DND-41 (cell line): Measurements from ENCODE around the gene TBXAS1.

ENCODE experiments used
- ATAC-seq: fragments of 200-7000 bp; cut with Tn5 transposase; 3 replicates; pipeline ENCODE4 v1.9.1; 2021; ENCODE audit warnings: low read depth; ENCODE audit not compliant: insufficient read depth
- DNase-seq: peaks from one replicate; pipeline ENCODE4 v3.0.0-alpha.2; 2020
- H2AFZ ChIP-seq: 2 replicates; pipeline ENCODE4 v1.6.0; 2012; ENCODE audit warnings: low read depth, low read length
- H3K27ac ChIP-seq: 2 replicates; pipeline ENCODE4 v1.5.1; 2012; ENCODE audit warnings: low read length, inconsistent platforms
- H3K27me3 ChIP-seq: fragments of 200-600 bp; sonication (generic); 2 replicates; pipeline ENCODE4 v1.6.0; 2012; ENCODE audit warnings: low read length, mild to moderate bottlenecking, inconsistent platforms; ENCODE audit not compliant: insufficient read depth, poor library complexity
- H3K36me3 ChIP-seq: 2 replicates; pipeline ENCODE4 v1.5.1; 2012; ENCODE audit warnings: low read length, inconsistent platforms; ENCODE audit not compliant: insufficient read depth
- H3K4me1 ChIP-seq: 2 replicates; pipeline ENCODE4 v1.5.1; 2012; ENCODE audit warnings: mild to moderate bottlenecking, low read length; ENCODE audit not compliant: insufficient read depth
- H3K4me2 ChIP-seq: 2 replicates; pipeline ENCODE4 v1.6.0; 2012; ENCODE audit warnings: mild to moderate bottlenecking, moderate library complexity, low read length, inconsistent platforms; ENCODE audit not compliant: insufficient read depth
- H3K4me3 ChIP-seq, 2 experiments: fragments of 200-600 bp in 1 of 2; shearing (Covaris generic) in 1 of 2; 2 replicates each; pipeline ENCODE4 v1.5.1; 2012 to 2016; ENCODE audit warnings: inconsistent platforms in 2 of 2, low read length in 2 of 2, mild to moderate bottlenecking in 2 of 2, low read depth in 1 of 2, moderate library complexity in 1 of 2
- H3K79me2 ChIP-seq: 2 replicates; pipeline ENCODE4 v1.6.0; 2012; ENCODE audit warnings: low read length, inconsistent platforms; ENCODE audit not compliant: insufficient read depth
- H3K9ac ChIP-seq: 2 replicates; pipeline ENCODE4 v1.6.0; 2012; ENCODE audit warnings: low read depth, mild to moderate bottlenecking, inconsistent platforms, low read length, moderate library complexity
- H3K9me3 ChIP-seq: 2 replicates; pipeline ENCODE4 v1.5.1; 2012; ENCODE audit warnings: low read length, moderate library complexity, mild to moderate bottlenecking, inconsistent platforms; ENCODE audit not compliant: insufficient read depth, severe bottlenecking
- H4K20me1 ChIP-seq: 2 replicates; pipeline ENCODE4 v1.6.0; 2012; ENCODE audit warnings: low read length; ENCODE audit not compliant: insufficient read depth
- EZH2 ChIP-seq: IDR thresholded peaks from 3 replicates; pipeline ENCODE4 v1.6.1; 2012; ENCODE audit warnings: borderline replicate concordance, low read depth, mild to moderate bottlenecking, moderate library complexity, low read length, inconsistent platforms; ENCODE audit not compliant: severe bottlenecking
- TF ChIP-seq, protein P1 (sequence below): IDR thresholded peaks from 2 replicates; pipeline ENCODE4 v1.5.1; 2012; ENCODE audit warnings: borderline replicate concordance, low read length, moderate library complexity, mild to moderate bottlenecking; ENCODE audit not compliant: poor library complexity, severe bottlenecking; ENCODE audit errors: extremely low read depth

TBXAS1 gene

DNA sequence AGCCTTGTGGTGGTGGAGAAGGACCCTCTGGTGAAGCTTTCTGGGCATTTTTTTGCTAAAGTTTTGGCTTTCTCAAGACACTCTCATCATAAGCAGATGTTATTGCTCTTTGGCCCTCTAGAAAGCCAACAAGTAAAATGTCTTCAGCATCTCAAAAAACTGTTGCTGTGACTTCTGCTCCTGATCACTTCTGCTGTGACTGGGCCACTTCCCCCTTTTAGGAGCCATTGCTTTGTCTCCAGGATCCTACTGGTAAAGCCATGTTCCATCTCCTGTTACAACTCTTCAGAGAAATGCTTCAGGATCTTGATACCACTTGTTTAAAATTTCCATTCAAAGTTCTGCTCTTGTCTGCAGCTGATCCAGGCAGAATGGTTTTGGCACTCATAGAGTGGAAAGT lies 222.8 kb downstream of the TBXAS1 start:
- no peak overlapping the region for H2AFZ ChIP-seq
- no peaks in the 10 kb centered on the region for H3K9me3 ChIP-seq
- no peak overlapping the region for H3K9ac ChIP-seq
- H3K4me3 ChIP-seq, result no peak overlapping the region
- DNase-seq, result no peak
- no peaks in the 10 kb centered on the region for H3K27me3 ChIP-seq
- no peak overlapping the region for H3K27ac ChIP-seq
- H3K36me3 ChIP-seq, result peaks cover 62% of the 10 kb centered on the region
- H4K20me1 ChIP-seq, result peaks cover 3% of the 10 kb centered on the region; the same call in 1 of the 2 replicates
- no peaks in the 10 kb centered on the region for H3K4me1 ChIP-seq
- ATAC-seq, result no peak
- TF ChIP-seq, protein P1, sequence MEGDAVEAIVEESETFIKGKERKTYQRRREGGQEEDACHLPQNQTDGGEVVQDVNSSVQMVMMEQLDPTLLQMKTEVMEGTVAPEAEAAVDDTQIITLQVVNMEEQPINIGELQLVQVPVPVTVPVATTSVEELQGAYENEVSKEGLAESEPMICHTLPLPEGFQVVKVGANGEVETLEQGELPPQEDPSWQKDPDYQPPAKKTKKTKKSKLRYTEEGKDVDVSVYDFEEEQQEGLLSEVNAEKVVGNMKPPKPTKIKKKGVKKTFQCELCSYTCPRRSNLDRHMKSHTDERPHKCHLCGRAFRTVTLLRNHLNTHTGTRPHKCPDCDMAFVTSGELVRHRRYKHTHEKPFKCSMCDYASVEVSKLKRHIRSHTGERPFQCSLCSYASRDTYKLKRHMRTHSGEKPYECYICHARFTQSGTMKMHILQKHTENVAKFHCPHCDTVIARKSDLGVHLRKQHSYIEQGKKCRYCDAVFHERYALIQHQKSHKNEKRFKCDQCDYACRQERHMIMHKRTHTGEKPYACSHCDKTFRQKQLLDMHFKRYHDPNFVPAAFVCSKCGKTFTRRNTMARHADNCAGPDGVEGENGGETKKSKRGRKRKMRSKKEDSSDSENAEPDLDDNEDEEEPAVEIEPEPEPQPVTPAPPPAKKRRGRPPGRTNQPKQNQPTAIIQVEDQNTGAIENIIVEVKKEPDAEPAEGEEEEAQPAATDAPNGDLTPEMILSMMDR, result no peak
- TF ChIP-seq EZH2, result no peak
- H3K79me2 ChIP-seq, result peaks cover under 1% of the 10 kb centered on the region; the same call in 1 of the 2 replicates
- H3K4me2 ChIP-seq, result no peak overlapping the region

DNA sequence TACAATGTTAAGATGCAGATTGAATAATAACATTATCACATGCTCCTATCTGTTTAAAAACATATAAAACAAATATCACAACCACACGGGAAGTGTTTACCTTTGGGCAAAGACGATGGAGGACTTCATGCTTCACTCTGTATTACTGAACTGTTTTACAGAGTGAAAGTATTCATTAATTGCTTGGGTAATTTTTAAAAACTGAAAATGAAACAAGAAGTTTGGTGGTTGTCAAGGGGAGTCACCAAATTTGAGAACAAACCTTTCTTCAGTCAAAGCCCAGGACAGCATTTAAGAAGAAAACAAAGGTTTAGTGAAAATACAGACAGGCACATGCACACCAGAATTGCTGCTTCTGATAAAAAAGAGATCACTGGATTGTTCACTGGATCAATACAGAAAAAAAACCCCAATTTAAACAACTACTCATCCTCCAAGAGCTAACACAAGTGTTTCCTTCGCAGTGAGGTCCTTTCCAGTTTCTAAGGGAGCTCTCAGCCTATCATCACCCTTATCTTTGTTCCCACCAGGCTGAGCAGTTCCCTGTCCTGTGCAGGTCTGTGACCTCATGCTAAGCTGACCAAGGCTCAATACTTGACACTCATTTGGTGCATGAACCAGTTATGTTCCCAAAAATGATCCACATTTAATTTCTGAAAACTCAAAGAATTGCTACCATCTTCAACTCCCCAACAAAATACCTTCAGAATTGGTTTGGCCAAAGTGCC lies 224.9 kb downstream of the TBXAS1 start:
- peaks cover 13% of the 10 kb centered on the region for H4K20me1 ChIP-seq
- no peak overlapping the region for H3K4me2 ChIP-seq
- H3K27me3 ChIP-seq, result no peaks in the 10 kb centered on the region
- no peak for TF ChIP-seq EZH2
- TF ChIP-seq, protein P1, result no peak
- ATAC-seq, result no peak
- peaks cover 18% of the 10 kb centered on the region for H3K79me2 ChIP-seq
- H3K4me1 ChIP-seq, result peaks cover 10% of the 10 kb centered on the region
- H3K36me3 ChIP-seq, result peaks cover 60% of the 10 kb centered on the region
- no peaks in the 10 kb centered on the region for H3K9me3 ChIP-seq
- H3K27ac ChIP-seq, result no peak overlapping the region
- no peak overlapping the region for H3K4me3 ChIP-seq
- no peak overlapping the region for H3K9ac ChIP-seq
- H2AFZ ChIP-seq, result no peak overlapping the region
- DNase-seq, result no peak

DNA sequence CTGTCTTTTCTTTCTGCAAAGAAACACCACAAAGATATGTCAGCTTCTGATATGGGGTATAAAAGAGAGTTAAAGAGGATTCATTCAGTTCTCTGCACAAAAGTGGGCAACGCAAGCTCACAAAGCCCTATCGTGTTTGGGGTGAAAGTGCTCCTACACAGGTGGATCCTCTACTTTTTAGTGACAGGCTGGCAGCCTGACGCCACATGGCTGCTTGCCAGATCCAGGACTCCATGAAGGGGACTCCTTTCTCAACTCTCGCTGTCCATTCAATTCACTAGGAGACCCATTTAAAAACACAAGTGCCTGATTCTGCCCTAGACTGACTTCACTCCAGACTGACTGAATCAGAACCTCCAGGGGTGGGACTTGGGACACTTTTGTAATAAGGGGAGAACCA lies 225.7 kb downstream of the TBXAS1 start:
- Histone ChIP-seq H4K20me1 (peaks cover 20% of the 10 kb centered on the region), H3K79me2 (peaks cover 25% of the 10 kb centered on the region), H3K27me3 (no peaks in the 10 kb centered on the region), H3K4me2 (no peak overlapping the region), H2AFZ (no peak overlapping the region), H3K9ac (no peak overlapping the region), H3K4me3 (no peak overlapping the region), H3K36me3 (peaks cover 60% of the 10 kb centered on the region), H3K9me3 (no peaks in the 10 kb centered on the region), H3K4me1 (peaks cover 18% of the 10 kb centered on the region), H3K27ac (no peak overlapping the region)
- DNase-seq (no peak), ATAC-seq (no peak)
- TF ChIP-seq, protein P1, result no peak
- TF ChIP-seq EZH2, result no peak
